ENCODE measurements around the gene PADI1.

The PADI1 gene

DNA sequence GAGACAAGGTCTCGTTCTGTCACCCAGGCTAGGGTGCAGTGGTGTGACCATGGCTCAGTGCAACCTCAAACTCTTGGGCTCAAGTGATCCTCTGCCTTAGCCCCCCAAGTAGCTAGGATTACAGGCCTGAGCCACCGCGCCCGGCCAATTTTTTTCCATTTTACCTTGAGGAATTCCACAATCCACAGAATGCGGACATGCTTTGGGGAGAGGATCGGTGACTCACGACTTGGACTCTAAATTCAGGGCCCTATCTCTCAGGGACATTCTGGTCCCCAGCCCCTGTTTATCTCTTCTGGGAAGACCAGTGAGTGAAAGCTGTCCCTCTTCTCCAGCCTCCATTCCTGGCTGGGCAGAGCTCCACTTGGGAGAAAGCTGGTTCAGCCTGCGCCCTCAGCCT lies 5.2 kb downstream of the PADI1 start:
- TF ChIP-seq POLR2A (IDR thresholded peaks at IDR 0.05; ENCODE audit: extremely low read depth, insufficient read length): no peak
- TF ChIP-seq, protein P1, sequence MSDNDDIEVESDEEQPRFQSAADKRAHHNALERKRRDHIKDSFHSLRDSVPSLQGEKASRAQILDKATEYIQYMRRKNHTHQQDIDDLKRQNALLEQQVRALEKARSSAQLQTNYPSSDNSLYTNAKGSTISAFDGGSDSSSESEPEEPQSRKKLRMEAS (IDR thresholded peaks at IDR 0.05; ENCODE audit: low read depth, low read length): no peak
- no peak for DNase-seq (ENCODE audit: low read depth)
- H3K4me3 ChIP-seq (ENCODE audit: low read depth, low read length): no peak overlapping the region

DNA sequence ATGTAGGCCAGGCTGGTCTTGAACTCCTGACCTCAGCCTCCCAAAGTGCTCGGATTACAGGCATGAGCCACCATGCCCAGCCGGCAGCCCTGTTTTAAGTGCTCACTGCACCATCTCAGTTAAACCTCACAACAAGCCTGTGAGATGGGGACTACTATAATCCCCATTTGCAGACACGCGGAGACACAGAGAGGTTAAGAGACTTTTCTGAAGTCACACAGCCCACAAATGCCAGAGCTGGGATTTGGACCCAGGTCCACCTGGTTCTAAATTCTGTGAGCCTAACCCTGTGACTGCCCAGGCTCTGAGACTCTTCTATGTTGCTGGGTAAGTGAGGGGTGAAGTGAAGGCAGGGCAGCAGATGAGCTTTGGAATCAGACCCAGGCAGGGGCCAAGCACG lies 6.4 kb downstream of the PADI1 start:
- H3K4me3 ChIP-seq (ENCODE audit: low read depth, low read length): no peak overlapping the region
- DNase-seq (ENCODE audit: low read depth): no peak
- TF ChIP-seq MYC (IDR thresholded peaks at IDR 0.05; ENCODE audit: low read depth, low read length) (no peak), CTCF (IDR thresholded peaks at IDR 0.05; ENCODE audit: low read depth, low read length) (no peak), POLR2A (IDR thresholded peaks at IDR 0.05; ENCODE audit: extremely low read depth, insufficient read length) (no peak)
- TF ChIP-seq, protein P1 (IDR thresholded peaks at IDR 0.05; ENCODE audit: low read depth, low read length): no peak

DNA sequence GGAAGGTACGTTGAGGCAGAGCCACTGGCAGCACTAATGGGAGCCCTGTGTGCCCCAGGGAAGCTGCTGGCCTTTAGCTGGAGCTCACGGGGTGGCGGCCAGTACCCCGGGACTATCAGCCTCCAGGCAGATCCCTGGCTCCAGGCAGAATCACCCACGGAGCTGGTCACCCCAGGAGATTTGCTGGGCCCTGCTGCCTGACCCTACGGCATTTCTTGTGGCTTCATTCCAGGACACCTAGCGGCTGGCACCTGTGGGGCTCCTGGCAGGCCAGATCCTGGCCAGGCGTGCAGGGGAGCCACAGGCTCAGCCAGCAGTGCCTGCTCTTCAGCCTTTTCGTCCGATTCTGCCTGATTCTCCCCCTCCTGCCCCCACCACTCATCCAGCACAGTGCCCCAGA lies 7.1 kb downstream of the PADI1 start:
- no peak for DNase-seq (ENCODE audit: low read depth)
- TF ChIP-seq, protein P1 (IDR thresholded peaks at IDR 0.05; ENCODE audit: low read depth, low read length): no peak
- TF ChIP-seq MYC (IDR thresholded peaks at IDR 0.05; ENCODE audit: low read depth, low read length) (no peak), CTCF (IDR thresholded peaks at IDR 0.05; ENCODE audit: low read depth, low read length) (no peak), POLR2A (IDR thresholded peaks at IDR 0.05; ENCODE audit: extremely low read depth, insufficient read length) (no peak)
- H3K4me3 ChIP-seq (ENCODE audit: low read depth, low read length): no peak overlapping the region

- TF ChIP-seq MYC (IDR thresholded peaks at IDR 0.05; ENCODE audit: low read depth, low read length): peak; percentile 61; the same call in 1 of the 2 replicates
- no peak for TF ChIP-seq POLR2A (IDR thresholded peaks at IDR 0.05; ENCODE audit: extremely low read depth, insufficient read length)
- TF ChIP-seq, protein P1 (IDR thresholded peaks at IDR 0.05; ENCODE audit: low read depth, low read length): peak; percentile 62
- no peak for TF ChIP-seq CTCF (IDR thresholded peaks at IDR 0.05; ENCODE audit: low read depth, low read length)
Measured at GRCh38 chr1:17212487-17213121, 7.7 kb downstream of the PADI1 start.

GRCh38 chr1:17213148-17213781 lies 8.3 kb downstream of the PADI1 start:
- no peak overlapping the region for H3K4me3 ChIP-seq (ENCODE audit: low read depth, low read length)
- TF ChIP-seq MYC (IDR thresholded peaks at IDR 0.05; ENCODE audit: low read depth, low read length) (no peak), CTCF (IDR thresholded peaks at IDR 0.05; ENCODE audit: low read depth, low read length) (no peak), POLR2A (IDR thresholded peaks at IDR 0.05; ENCODE audit: extremely low read depth, insufficient read length) (no peak)
- TF ChIP-seq, protein P1 (IDR thresholded peaks at IDR 0.05; ENCODE audit: low read depth, low read length): no peak
- DNase-seq (ENCODE audit: low read depth): peak; percentile 40

More at GRCh38 chr1:17212487-17213121, 7.7 kb downstream of the PADI1 start:
- peak; percentile 91 for DNase-seq (ENCODE audit: low read depth)
- no peak overlapping the region for H3K4me3 ChIP-seq (ENCODE audit: low read depth, low read length)

- TF ChIP-seq CTCF (IDR thresholded peaks at IDR 0.05; ENCODE audit: low read depth, low read length) (no peak), MYC (IDR thresholded peaks at IDR 0.05; ENCODE audit: low read depth, low read length) (no peak), POLR2A (IDR thresholded peaks at IDR 0.05; ENCODE audit: extremely low read depth, insufficient read length) (no peak)
- TF ChIP-seq, protein P1 (IDR thresholded peaks at IDR 0.05; ENCODE audit: low read depth, low read length): no peak
Measured at GRCh38 chr1:17213782-17214148, 8.8 kb downstream of the PADI1 start.

More at GRCh38 chr1:17213782-17214148, 8.8 kb downstream of the PADI1 start:
- H3K4me3 ChIP-seq (ENCODE audit: low read depth, low read length): no peak overlapping the region
- no peak for DNase-seq (ENCODE audit: low read depth)
